HepG2 (cell line): ENCODE results near the gene CAMKV. TPM values are rescaled to one million over a fixed set of nuclear protein-coding genes. Genes with fewer than 3 reads are reported as not detected.
A peak's percentile ranks its signal among the peaks of the same experiment; 100 is the strongest.

Experiments used
- FLYWCH1 ChIP-seq: sonication (generic); formaldehyde crosslinking; IDR thresholded peaks from 2 replicates; pipeline ENCODE4 v1.8.1; 2023; ENCODE audit warnings: mild to moderate bottlenecking, missing genetic modification reagents
- HNRNPH1 ChIP-seq: fragments of 200-400 bp; formaldehyde crosslinking; optimal IDR thresholded peaks from 2 replicates; pipeline ENCODE3; 2017; ENCODE audit warnings: mild to moderate bottlenecking, low read depth, low read length
- MAFF ChIP-seq: IDR thresholded peaks from 2 replicates; pipeline ENCODE4 v1.6.1; 2011; ENCODE audit warnings: low read depth, low read length, improper control_type of control experiment
- MYC ChIP-seq: sonication (generic); formaldehyde crosslinking; IDR thresholded peaks from 2 replicates; pipeline ENCODE4 v1.9.0; 2021; ENCODE audit warnings: missing genetic modification reagents, borderline replicate concordance
- RAD21 ChIP-seq: fragments of 450-650 bp; formaldehyde crosslinking; IDR thresholded peaks from 2 replicates; pipeline ENCODE4 v1.5.0; 2020; ENCODE audit warnings: mild to moderate bottlenecking
- SALL1 ChIP-seq: sonication (generic); formaldehyde crosslinking; IDR thresholded peaks from 2 replicates; pipeline ENCODE4 v1.8.0; 2022; ENCODE audit warnings: mild to moderate bottlenecking, missing genetic modification reagents
- SIN3B ChIP-seq: fragments of 150-350 bp; IDR thresholded peaks from 2 replicates; pipeline ENCODE4 v1.6.1; 2014; ENCODE audit warnings: low read length
- SMARCC2 ChIP-seq: fragments of 450-650 bp; IDR thresholded peaks from 2 replicates; pipeline ENCODE4 v1.6.1; 2017; ENCODE audit warnings: antibody characterized with exemption, mild to moderate bottlenecking
- TAF1 ChIP-seq: sonication (generic); formaldehyde crosslinking; IDR thresholded peaks from 2 replicates; pipeline ENCODE4 v1.4.0; 2020; ENCODE audit warnings: missing genetic modification reagents
- ZFYVE20 ChIP-seq: sonication (generic); formaldehyde crosslinking; IDR thresholded peaks from 2 replicates; pipeline ENCODE4 v1.8.0; 2023; ENCODE audit warnings: low read depth, mild to moderate bottlenecking, moderate library complexity, missing genetic modification reagents, borderline replicate concordance
- ZMAT3 ChIP-seq: sonication (generic); formaldehyde crosslinking; conservative IDR thresholded peaks from 2 replicates; pipeline ENCODE4 v1.7.0; 2021; ENCODE audit warnings: missing genetic modification reagents
- ZNF234 ChIP-seq: sonication (generic); formaldehyde crosslinking; conservative IDR thresholded peaks from 2 replicates; pipeline ENCODE4 v1.5.1; 2020; ENCODE audit warnings: mild to moderate bottlenecking, missing genetic modification reagents
- ZNF563 ChIP-seq: sonication (generic); formaldehyde crosslinking; IDR thresholded peaks from 2 replicates; pipeline ENCODE4 v1.8.0; 2022; ENCODE audit warnings: mild to moderate bottlenecking, moderate library complexity, missing genetic modification reagents
- ZNF737 ChIP-seq: sonication (generic); formaldehyde crosslinking; IDR thresholded peaks from 2 replicates; pipeline ENCODE4 v1.5.0; 2020; ENCODE audit warnings: missing genetic modification reagents, mild to moderate bottlenecking, borderline replicate concordance
- ZNF766 ChIP-seq: sonication (generic); formaldehyde crosslinking; IDR thresholded peaks from 2 replicates; pipeline ENCODE4 v1.5.0; 2020; ENCODE audit warnings: missing genetic modification reagents, borderline replicate concordance
- polyA plus RNA-seq, 8 experiments: library from polyadenylated mRNA; depleted of rRNA in 3 of 8; stranded (reverse) in 7 of 8; unstranded in 1 of 8; fragments of >200 nt; fragmentation: Illumina TruSeq in 4 of 8; extraction: Trizol in 4 of 8; gene quantifications; 2 replicates each; pipeline versions ENCODE4 v1.2.1 to v1.2.3, GENCODE V29; 2011 to 2016; ENCODE audit warnings: low read depth in 4 of 8, missing spikeins in 1 of 8, mixed read lengths in 1 of 8; ENCODE audit not compliant: insufficient read depth in 1 of 8
- total RNA-seq, 5 experiments: library from RNA; depleted of rRNA; stranded (reverse); fragments of >200 nt; fragmentation: Illumina TruSeq; extraction: Trizol; gene quantifications; 2 replicates each; pipeline ENCODE4 v1.2.3, GENCODE V29; 2016; ENCODE audit warnings: low read depth in 1 of 5
- TF ChIP-seq, protein P1 (sequence below): sonication (generic); formaldehyde crosslinking; IDR thresholded peaks from 2 replicates; pipeline ENCODE4 v1.8.0; 2022; ENCODE audit warnings: mild to moderate bottlenecking, missing genetic modification reagents; ENCODE audit not compliant: insufficient replicate concordance
- TF ChIP-seq, protein P2 (sequence below): sonication (generic); formaldehyde crosslinking; conservative IDR thresholded peaks from 2 replicates; pipeline ENCODE4 v1.8.0; 2022; ENCODE audit warnings: missing genetic modification reagents
- TF ChIP-seq, protein P3 (sequence below): sonication (generic); formaldehyde crosslinking; IDR thresholded peaks from 2 replicates; pipeline ENCODE4 v1.9.0; 2021; ENCODE audit warnings: missing genetic modification reagents, mild to moderate bottlenecking, borderline replicate concordance
- TF ChIP-seq, protein P4 (sequence below): sonication (generic); formaldehyde crosslinking; IDR thresholded peaks from 2 replicates; pipeline ENCODE4 v1.4.0; 2020; ENCODE audit warnings: mild to moderate bottlenecking, missing genetic modification reagents
- TF ChIP-seq, protein P5 (sequence below): sonication (generic); formaldehyde crosslinking; conservative IDR thresholded peaks from 2 replicates; pipeline ENCODE4 v1.8.0; 2022; ENCODE audit warnings: low read depth, missing genetic modification reagents
- TF ChIP-seq, protein P6 (sequence below): sonication (generic); formaldehyde crosslinking; IDR thresholded peaks from 2 replicates; pipeline ENCODE4 v1.4.0; 2020; ENCODE audit warnings: missing genetic modification reagents, borderline replicate concordance

The CAMKV gene
- total and polyA plus RNA-seq, 2 of the 13 experiments (the other 11 are each of a cell fraction or from before 2014, with no cell fraction given): 0.13 to 0.15 TPM

DNA sequence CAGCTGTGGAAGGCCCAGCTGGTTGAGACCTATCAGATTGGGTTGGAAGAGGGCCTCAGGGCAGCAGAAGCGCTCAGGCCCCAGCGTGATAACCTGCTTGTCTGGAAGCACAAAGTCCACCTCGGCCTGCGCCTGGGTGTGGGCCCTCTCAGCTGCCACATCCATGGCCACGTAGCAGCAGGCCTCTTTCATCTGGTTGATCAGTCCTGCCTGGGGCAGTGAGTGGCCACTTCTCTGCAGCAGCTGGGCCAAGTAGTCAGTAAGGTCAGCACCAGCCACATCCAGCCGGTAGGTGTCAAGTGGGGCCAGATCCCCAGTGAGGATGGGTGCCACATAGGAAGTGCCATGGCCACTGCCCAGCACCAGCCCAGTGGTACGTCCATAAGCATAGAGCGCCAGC is 3.9 kb upstream of the CAMKV start (continued):
- TF ChIP-seq, protein P1, sequence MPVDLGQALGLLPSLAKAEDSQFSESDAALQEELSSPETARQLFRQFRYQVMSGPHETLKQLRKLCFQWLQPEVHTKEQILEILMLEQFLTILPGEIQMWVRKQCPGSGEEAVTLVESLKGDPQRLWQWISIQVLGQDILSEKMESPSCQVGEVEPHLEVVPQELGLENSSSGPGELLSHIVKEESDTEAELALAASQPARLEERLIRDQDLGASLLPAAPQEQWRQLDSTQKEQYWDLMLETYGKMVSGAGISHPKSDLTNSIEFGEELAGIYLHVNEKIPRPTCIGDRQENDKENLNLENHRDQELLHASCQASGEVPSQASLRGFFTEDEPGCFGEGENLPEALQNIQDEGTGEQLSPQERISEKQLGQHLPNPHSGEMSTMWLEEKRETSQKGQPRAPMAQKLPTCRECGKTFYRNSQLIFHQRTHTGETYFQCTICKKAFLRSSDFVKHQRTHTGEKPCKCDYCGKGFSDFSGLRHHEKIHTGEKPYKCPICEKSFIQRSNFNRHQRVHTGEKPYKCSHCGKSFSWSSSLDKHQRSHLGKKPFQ (CRISPR knock-in tag): no peak
- TF ChIP-seq, protein P2, sequence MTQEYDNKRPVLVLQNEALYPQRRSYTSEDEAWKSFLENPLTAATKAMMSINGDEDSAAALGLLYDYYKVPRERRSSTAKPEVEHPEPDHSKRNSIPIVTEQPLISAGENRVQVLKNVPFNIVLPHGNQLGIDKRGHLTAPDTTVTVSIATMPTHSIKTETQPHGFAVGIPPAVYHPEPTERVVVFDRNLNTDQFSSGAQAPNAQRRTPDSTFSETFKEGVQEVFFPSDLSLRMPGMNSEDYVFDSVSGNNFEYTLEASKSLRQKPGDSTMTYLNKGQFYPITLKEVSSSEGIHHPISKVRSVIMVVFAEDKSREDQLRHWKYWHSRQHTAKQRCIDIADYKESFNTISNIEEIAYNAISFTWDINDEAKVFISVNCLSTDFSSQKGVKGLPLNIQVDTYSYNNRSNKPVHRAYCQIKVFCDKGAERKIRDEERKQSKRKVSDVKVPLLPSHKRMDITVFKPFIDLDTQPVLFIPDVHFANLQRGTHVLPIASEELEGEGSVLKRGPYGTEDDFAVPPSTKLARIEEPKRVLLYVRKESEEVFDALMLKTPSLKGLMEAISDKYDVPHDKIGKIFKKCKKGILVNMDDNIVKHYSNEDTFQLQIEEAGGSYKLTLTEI: no peak
- TF ChIP-seq RAD21 (CRISPR knock-in tag) (0 out of 2 replicates have a peak, but pooled peaks have one; percentile 26), HNRNPH1 (no peak), SALL1 (peak; percentile 86), ZNF234 (no peak), ZMAT3 (CRISPR knock-in tag) (no peak), MYC (CRISPR knock-in tag) (peak; percentile 63; the same call in 1 of the 2 replicates), ZNF766 (CRISPR knock-in tag) (no peak), SMARCC2 (no peak), TAF1 (0 out of 2 replicates have a peak, but pooled peaks have one; percentile 22), ZFYVE20 (CRISPR knock-in tag) (no peak), ZNF563 (CRISPR knock-in tag) (no peak), ZNF737 (CRISPR knock-in tag) (no peak), FLYWCH1 (no peak), SIN3B (no peak), MAFF (no peak)
- TF ChIP-seq, protein P3, sequence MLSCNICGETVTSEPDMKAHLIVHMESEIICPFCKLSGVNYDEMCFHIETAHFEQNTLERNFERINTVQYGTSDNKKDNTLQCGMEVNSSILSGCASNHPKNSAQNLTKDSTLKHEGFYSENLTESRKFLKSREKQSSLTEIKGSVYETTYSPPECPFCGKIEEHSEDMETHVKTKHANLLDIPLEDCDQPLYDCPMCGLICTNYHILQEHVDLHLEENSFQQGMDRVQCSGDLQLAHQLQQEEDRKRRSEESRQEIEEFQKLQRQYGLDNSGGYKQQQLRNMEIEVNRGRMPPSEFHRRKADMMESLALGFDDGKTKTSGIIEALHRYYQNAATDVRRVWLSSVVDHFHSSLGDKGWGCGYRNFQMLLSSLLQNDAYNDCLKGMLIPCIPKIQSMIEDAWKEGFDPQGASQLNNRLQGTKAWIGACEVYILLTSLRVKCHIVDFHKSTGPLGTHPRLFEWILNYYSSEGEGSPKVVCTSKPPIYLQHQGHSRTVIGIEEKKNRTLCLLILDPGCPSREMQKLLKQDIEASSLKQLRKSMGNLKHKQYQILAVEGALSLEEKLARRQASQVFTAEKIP (CRISPR knock-in tag): no peak
- TF ChIP-seq, protein P4, sequence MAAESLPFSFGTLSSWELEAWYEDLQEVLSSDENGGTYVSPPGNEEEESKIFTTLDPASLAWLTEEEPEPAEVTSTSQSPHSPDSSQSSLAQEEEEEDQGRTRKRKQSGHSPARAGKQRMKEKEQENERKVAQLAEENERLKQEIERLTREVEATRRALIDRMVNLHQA (CRISPR knock-in tag): no peak
- TF ChIP-seq, protein P5, sequence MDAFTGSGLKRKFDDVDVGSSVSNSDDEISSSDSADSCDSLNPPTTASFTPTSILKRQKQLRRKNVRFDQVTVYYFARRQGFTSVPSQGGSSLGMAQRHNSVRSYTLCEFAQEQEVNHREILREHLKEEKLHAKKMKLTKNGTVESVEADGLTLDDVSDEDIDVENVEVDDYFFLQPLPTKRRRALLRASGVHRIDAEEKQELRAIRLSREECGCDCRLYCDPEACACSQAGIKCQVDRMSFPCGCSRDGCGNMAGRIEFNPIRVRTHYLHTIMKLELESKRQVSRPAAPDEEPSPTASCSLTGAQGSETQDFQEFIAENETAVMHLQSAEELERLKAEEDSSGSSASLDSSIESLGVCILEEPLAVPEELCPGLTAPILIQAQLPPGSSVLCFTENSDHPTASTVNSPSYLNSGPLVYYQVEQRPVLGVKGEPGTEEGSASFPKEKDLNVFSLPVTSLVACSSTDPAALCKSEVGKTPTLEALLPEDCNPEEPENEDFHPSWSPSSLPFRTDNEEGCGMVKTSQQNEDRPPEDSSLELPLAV: no peak
- TF ChIP-seq, protein P6, sequence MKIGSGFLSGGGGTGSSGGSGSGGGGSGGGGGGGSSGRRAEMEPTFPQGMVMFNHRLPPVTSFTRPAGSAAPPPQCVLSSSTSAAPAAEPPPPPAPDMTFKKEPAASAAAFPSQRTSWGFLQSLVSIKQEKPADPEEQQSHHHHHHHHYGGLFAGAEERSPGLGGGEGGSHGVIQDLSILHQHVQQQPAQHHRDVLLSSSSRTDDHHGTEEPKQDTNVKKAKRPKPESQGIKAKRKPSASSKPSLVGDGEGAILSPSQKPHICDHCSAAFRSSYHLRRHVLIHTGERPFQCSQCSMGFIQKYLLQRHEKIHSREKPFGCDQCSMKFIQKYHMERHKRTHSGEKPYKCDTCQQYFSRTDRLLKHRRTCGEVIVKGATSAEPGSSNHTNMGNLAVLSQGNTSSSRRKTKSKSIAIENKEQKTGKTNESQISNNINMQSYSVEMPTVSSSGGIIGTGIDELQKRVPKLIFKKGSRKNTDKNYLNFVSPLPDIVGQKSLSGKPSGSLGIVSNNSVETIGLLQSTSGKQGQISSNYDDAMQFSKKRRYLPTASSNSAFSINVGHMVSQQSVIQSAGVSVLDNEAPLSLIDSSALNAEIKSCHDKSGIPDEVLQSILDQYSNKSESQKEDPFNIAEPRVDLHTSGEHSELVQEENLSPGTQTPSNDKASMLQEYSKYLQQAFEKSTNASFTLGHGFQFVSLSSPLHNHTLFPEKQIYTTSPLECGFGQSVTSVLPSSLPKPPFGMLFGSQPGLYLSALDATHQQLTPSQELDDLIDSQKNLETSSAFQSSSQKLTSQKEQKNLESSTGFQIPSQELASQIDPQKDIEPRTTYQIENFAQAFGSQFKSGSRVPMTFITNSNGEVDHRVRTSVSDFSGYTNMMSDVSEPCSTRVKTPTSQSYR (CRISPR knock-in tag): no peak
